Prostate gland (tissue), 2 donors: ENCODE measurements around the gene DCAF8L1.

ENCODE experiments used
- CTCF ChIP-seq, 4 experiments: fragments of 200-600 bp in 2 of 4; fragments of 450-650 bp in 2 of 4; sonication (generic) in 2 of 4; IDR thresholded peaks; 1 replicate in 3 of 4; 2 replicates in 1 of 4; pipeline ENCODE4 v1.5.1; 2016 to 2019; ENCODE audit warnings: antibody characterized with exemption in 4 of 4, mild to moderate bottlenecking in 2 of 4, moderate library complexity in 2 of 4
- POLR2A ChIP-seq: fragments of 450-650 bp; IDR thresholded peaks from one replicate; pipeline ENCODE4 v1.6.1; 2016; ENCODE audit warnings: antibody characterized with exemption, mild to moderate bottlenecking

- TF ChIP-seq CTCF (IDR thresholded peaks at IDR 0.05) (no peak), POLR2A (no peak)
Measured at GRCh38 chrX:28015993-28016392, 34.7 kb upstream of the DCAF8L1 start.
